GM21529 (cell line): ENCODE measurements around the gene TPCN1.

Experiments used
- ATAC-seq: cut with Tn5 transposase; IDR thresholded peaks from one replicate; pipeline ENCODE4 v1.9.1; 2021; ENCODE audit not compliant: unreplicated experiment

Gene TPCN1

DNA sequence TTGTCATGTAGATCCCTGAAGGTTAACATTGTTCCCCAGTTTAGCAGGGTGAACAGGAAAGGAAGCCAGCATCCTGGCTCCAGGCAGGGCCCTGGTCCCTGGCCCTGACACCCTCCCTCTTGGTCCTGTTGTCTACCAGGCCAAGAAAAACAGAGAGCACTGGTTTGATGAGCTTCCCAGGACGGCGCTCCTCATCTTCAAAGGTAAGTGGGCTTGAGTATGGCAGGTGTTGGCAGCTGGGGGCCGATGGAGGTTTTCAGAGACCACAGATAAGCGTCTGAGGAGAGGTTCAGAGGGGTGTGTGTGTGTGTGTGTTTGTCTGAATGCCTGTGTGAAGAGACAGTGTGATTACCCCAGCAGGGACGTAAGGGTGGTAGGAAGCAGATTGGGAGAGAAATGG lies 57.4 kb downstream of the TPCN1 start:
- no peak for ATAC-seq

DNA sequence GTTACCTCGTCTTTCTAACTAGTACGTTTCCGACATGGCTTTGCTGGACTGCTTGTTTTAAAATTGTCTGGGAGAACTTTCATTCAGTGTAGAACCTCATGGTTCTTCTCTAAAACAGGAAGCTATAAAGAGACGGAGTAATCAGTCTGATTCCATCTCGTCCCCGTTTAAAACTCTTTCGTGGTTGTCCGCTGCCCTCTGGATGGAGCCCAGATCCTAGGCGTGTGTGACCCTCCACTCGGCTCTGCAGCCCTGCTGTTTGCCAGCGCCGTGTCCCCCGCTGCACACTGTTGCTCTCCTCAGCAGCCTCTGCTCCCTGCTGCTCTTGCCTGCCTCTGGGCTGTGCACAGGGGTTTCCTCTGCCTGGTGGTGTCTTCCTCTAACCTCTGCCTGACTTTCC lies 63.5 kb downstream of the TPCN1 start:
- ATAC-seq: no peak

DNA sequence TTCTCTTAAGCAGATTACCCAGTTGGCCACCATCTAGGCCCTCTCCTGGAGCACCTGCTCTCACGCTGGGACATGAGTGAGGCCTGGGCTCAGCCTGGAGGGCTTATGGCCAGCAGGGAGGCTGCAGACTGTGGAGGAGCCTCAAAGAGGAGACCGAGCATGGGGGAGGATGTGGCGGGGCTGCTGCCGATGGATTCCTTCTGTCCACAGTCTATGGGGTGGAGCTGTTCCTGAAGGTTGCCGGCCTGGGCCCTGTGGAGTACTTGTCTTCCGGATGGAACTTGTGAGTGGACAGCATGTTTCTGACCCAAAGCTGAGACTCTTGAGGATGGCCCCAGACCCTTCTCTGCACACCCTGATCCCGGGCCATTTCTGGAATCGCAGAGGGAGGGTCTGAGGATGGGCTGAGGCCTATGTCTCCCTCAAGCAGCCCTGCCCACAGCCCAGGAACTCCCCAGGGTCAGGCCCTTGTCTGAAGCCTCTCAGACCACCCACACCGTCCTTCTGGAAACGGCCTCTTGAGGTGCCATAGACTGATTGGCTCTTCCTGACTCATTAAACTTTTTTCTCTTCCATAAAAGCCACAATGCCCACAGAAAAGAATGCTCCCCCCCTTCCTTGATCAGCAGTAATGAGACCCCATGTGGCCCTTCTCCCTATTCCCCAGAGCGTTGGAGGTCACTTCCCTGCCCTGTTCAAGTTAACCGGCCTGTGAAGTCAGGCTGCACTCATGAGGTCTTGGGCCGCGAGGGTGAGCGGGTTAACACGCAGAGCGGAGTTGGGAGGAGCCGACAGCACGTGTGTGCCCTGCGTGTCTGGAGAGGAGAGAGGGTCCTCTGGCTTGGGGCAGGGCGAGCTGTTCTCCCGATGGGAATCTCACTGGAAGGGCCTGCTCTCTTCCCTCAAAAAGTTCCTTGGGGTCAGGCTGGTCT lies 64.7 kb downstream of the TPCN1 start:
- ATAC-seq: no peak

DNA sequence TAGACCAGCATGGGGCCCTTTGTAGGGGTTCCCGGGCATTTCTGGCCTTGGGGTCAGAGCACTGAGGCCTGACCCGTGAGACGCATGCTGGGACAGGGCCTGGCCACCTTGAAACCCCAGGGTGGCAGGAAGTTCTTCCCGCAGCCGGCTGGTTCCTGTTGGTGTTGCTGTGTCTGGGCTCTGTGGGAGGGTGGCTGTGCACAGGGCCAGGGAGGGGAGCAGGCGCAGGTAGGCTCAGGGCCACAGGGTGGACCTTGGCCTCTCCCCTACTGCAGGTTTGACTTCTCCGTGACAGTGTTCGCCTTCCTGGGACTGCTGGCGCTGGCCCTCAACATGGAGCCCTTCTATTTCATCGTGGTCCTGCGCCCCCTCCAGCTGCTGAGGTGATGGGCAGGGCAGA lies 65.4 kb downstream of the TPCN1 start:
- no peak for ATAC-seq

DNA sequence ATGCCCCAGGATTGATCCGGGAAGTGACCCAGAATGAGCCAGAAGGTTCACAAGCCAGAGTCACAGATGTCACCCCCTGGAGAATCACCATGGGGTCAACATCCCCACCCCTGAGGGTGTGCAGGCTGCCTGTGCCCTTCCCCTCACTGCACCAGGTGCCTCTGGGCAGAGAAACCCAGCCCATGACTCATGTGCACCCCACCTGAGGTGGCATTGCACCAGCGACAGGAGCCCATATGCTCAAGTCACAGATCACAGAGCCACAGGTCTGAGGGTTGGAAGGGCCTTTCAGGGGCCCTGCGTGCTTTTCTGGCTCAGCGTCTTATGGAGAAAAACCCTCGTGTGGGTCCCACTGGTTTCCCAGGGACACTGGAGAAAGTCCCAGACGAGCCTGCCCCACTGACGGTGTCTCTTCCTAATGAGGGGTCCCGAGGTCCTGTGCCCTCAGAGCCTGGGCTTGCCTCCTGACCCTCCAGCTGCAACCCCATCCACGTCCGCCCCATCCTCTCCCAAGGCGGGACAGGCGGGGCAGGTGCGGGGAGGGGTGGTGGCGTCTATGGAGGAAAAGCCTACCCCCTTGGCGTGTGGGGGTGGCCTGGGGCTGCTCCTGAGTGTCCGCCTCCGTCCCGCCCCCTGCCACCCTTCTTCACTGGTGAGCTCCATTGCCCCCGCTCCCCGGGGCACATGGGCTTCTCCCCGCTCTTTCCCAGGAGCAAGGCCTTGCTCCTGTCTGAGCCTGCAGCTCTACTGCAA lies 66.1 kb downstream of the TPCN1 start:
- no peak for ATAC-seq

DNA sequence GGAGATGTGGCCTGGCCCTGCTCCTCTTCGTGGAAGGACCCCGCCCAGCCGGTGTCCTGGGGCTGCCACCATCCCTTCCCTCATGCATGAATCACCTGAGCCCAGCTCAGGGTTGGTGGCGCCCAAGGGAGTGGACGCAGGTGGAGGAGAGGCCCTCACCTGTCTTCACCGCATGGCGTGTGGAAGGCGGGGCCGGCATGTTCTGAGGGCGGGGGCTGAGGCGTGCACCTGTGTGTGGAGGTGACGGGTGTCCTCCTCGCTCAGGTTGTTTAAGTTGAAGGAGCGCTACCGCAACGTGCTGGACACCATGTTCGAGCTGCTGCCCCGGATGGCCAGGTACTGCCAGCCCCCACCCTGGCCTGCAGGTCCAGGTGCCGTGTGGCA lies 66.6 kb downstream of the TPCN1 start:
- ATAC-seq: no peak

DNA sequence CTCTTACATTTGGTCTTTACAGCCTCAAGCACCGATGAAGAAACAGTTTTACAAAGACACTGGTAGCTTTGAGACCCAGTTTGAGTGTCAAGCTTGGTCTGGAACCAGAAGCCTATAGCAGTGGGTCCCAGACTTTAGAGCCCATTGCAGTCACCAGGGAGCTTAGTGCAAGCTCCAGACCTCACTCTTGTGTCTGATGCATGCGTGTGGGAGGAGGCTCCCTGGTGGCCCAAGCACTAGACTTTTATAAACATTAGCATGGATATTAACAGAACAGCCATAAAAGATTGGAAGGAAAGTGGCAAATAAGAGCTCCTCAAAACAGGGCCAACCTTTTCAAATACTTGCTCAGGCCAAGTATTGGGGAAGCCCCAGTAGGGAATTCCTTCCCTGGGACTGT lies 68.1 kb downstream of the TPCN1 start:
- ATAC-seq: no peak

DNA sequence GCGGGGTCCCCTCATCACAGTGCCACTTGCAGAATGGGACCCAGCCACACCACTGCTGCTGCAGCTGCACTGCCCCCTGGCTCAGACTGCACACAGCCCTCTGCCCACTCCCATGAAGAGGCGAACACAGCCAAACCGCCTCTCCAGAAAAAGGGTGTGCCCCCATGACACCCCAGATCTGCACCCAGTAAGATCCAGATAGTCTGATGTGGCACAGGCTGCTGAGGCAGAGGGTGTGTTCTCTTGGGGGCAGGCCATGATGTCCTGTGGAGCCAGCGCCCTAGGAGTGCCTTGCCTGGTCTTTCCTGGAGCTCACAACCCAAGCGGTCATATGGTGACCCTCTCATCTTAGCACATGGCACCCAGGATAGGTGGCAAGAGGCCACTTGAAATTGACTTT lies 69.2 kb downstream of the TPCN1 start:
- ATAC-seq: no peak

DNA sequence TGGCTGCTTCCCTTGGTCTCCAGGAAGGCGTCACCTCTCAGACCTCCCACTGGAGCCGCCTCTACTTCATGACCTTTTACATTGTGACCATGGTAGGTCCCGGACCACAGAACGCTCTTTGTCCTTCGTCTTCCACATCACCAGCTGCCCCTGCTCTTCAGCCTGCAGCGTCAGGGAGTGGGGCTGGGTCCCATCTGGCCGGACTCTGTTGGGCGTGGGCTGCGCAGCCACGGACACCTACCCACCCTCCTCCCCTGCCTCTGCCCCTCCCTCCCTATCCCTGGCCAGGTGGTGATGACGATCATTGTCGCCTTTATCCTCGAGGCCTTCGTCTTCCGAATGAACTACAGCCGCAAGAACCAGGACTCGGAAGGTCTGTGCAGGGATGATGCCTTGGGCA lies 70.3 kb downstream of the TPCN1 start:
- no peak for ATAC-seq

DNA sequence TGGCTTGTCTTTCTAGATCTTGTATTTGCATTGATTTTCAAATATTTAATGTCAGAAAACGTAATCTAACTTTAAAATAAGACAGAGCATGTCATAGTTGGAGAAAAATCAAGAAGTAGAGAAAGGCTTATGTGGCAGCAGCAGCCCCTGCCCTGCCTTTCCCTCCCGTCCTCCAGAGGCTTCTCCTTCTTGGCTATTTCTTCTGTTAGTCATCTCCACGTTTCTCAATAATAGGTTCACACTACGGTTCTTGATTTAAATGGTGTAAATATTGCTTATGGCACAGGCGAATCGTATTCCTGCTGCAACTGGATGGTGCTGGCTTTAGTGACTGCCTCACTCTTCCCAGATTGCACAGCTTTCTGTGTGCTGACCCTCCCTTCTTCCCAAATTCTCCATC lies 70.8 kb downstream of the TPCN1 start:
- ATAC-seq: no peak

DNA sequence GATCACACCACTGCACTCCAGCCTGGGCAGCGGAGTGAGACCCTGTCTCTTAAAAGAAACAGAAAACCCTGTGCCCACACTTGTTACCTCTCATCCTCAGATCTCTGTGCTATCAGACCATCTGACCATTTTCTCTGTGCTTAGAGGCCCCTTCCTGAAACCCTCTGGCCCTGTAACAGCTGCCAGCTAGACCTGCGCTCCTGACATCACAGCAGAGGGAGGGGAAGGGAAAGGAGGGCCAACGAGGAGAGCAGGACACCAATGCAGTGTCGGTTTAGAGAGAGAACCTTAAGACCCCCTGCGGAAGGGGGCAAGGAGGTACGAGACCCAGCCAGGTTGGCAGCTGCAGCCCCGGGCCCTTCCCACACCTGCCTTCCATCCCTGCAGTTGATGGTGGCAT lies 71.3 kb downstream of the TPCN1 start:
- ATAC-seq: no peak

DNA sequence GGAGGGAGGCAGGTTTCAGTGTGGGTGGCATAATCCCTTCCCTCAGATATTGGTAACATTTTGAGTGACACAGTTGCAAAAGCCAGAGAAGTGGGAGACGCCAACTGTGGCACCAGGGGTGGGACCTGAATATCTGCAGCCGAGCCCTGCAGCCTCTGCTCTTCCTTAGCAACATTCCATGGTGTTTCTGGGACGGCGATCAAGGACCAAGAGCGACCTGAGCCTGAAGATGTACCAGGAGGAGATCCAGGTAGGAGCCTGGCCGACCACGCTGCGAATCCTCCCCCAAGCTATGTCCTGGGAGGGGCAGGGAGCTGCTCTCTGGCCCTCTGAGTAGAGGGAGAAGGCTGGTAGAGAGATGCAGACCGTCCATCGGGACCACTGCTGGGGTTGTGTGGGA lies 71.8 kb downstream of the TPCN1 start:
- ATAC-seq: no peak

DNA sequence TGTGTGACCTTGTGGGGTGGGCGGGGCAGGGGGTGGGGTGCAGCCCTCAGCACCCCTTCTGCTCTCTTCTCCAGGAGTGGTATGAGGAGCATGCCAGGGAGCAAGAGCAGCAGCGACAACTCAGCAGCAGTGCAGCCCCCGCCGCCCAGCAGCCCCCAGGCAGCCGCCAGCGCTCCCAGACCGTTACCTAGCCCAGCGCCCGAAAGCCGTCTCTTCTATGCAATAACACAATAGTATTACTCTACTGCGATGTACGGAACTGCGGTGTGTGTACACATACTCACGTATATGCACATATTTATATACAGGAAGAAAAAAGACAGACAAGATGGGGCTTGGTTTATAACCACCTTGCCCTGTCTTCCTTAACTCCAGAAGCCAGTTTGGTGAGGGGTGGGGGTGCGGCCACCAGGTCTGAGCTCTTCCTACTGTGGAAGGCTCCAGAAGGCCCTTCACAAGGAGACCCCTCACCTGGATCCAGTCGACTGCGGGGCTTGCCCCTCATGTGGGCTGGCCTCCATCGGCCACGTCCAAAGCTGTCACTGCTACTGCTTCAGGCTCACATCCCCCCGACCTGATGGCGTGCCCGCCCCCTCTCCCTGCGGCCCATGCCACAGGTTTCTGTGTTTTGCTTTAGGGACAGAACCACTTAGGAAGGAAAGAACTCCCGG lies 74.8 kb downstream of the TPCN1 start:
- ATAC-seq: no peak

DNA sequence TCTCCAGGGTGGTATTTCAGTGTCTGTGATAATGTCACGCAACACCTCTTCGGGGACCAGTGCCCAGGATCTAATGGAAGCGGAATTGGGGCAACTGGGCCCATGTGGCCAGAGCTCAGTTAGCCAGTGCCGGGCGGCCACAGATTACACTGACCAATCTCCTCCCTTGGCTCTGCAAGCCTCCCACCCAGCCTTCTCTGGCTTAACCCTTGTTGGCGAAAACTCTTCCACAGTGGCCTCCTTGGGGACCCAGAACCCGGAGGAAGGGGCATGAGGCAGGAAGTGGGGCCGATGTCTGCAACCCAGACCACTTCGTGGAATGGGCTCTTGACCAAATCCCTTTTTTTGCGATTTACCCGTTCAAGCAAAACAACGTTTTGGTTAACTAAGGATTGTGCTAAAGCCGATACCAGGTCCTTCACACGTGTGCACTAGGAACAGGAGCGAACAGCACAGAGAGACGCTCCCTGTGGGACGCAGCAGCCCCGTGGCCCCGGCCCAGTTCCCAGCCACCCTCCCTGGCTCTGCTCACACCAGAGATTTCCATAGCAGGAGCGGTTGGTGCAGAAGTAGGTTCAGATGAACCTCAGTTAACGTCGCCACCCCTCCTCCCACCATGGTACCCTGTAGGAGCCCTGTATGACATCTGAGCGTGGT lies 75.4 kb downstream of the TPCN1 start:
- no peak for ATAC-seq

DNA sequence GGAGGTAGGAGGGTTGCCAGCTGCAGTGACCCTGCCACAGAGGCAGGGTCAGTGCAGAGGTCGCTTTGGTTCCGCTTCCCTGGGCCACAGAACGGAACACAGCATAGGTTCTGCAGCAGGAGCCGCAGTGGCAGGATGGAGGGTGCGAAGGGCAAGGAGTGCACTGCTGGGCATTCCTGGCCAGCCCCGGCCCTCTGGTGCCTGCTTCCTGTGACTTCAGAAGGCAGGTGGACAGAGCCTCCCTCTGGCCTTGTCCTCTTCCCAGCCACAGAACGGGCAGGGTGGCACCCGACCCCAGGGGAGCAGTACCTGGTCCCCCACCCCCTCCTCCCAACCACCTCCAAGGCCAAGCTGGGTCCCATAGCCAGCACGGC lies 75.9 kb downstream of the TPCN1 start:
- no peak for ATAC-seq

DNA sequence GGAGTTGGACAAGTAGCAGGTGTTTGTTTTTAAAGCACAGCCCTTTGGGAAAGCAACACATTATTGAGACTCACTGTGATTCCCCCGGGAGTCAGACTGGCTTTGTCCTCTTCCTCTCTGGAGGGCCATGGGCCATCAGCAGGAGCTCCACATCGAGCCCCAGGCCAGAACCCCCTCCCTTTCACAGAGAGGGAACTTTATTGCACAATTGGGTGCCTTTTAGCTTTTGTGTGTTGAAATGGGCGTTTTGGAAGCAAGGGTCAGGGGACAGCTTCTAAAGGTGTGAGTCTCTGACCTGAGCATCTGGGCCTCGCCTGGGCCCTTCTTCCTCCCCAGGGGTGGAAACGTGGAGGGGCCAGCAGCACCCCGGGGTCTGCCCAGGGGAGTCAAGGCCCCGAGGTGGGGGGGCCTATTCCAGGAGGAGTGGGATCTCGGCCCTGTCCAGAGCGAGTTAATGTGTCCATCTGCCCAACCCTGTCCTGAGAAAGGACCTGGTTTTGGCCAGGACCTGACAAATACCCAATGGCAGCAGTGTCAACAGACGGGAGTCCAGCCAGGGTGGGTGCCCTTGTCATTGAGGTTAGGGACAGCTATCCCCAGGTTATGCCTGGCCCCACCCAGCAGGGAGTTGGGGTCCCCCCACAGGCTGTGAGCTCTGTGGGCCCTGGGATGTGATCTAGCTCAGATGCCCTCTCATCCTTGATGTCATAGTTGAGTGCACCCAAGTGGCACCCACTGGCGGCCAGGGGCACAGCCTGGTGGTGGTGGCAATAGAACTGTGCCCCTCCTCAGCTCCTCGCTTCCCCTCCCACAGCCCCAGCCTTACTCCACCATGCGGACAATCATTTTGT lies 76.6 kb downstream of the TPCN1 start:
- ATAC-seq: no peak

DNA sequence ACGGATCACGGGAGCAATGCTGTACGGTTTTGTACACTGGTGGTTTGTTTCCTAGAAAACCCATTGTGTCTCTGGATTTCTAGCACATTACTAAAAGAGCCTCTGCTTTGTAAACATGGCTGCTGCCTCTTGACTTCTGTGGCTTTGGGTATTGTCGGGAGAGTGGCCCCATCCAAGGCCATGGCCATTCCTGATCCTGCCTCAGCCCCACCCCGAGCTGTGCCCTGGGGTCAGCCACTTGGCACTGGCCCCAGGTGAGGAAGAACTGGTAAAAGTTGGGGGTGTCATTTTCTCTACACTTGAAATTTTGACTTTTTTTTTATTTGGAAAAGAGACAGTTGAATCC lies 77.2 kb downstream of the TPCN1 start:
- ATAC-seq: no peak

DNA sequence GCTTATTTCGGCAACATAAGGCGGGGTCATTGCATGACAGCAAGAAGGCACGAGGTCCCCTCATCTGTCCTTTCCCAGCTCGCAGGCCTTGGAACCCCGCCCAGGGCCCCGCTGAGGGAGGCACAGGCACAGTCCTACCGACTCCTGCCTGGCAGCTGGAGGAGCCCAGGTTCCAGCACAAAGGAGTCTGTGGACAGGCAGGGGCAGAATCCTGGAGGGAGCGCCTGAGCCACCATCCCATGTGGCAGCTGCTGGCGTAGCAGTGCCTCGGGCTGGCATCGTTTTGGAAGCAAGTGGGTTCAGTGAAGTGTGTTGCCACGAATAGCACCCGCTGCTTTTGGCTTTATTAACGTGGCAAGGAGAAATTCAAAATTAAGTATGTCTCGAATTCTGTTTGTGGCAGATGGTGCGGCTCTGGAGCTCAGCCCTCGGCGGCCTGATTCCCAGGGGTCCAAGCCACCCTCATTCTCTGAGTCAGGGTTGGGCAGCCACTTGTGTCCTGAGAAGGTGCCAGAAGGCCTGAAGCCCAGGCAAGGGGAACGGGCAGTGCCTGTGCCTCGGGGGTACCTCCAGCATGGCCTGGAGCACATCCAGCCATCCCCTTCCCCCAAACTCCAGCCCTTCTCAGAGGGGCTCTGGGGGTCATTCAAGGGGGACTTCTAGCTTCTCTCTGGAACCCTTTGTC lies 77.7 kb downstream of the TPCN1 start:
- no peak for ATAC-seq

DNA sequence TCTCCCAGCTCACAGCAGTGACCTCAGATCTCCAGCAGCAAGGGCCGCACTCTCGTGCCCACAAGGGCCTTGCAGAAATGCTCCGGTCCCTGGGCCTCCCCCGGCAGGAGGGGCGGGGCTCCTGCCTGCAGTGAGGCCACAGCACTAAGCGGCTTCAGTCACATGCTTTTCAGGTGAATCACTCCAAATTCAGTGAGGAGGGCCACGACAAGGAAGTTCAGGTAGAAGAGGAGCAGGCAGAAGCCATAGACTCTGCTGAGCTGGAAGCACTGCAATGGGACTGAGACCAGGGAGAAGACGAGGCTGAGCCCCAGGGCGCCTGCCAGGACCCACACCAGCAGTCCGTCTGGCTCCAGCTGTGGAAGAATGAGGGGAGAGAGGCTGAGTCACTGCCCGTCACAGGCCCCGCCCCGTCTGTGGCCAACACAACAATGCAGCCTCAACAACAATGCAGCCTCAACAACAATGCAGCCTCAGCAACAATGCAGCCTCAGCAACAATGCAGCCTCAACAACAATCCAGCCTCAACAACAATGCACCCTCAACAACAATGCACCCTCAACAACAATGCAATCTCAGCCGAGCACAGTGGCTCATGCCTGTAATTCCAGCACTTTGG lies 78.5 kb downstream of the TPCN1 start:
- no peak for ATAC-seq

DNA sequence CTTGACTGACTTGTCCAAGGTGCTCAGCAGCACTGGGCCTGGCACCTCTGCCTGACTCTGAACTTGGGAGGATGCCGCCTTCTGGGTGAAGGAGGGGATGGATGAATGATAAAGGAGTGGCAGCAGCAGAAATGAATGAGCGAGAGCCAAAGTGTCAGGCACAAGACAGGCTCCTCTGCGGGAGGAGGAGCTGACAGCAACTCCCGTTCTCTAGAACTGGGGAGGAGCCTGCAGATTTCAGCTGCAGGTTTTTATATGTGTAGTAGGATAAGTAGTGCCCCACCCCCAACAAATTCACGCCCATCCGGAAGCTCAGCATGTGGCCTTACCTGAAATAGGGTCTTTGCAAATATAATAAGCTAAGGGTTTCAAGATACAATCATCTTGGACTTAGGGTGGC lies 80.5 kb downstream of the TPCN1 start:
- no peak for ATAC-seq
